Heart left ventricle (tissue), 16 donors: ENCODE measurements around the gene KCNMA1. TPM values are rescaled to one million over a fixed set of nuclear protein-coding genes. Genes with fewer than 3 reads are reported as not detected.

Experiments
- ATAC-seq, 4 donors: fragments of 200-7000 bp; cut with Tn5 transposase; one replicate each; pipeline ENCODE4 v1.9.1; 2020 to 2022; ENCODE audit warnings: moderate library complexity in 4 of 4, mild to moderate bottlenecking in 3 of 4, moderate number of reproducible peaks in 1 of 4
- DNase-seq, 5 donors: peaks; one replicate each; pipeline ENCODE4 v3.0.0-alpha.2; 2020
- H3K27ac ChIP-seq, 12 donors: fragments of 200-600 bp; sonication (generic) in 4 of 12; one replicate each; pipeline versions ENCODE4 v1.5.0 to v1.8.0; 2016 to 2022; ENCODE audit warnings: mild to moderate bottlenecking in 2 of 12
- H3K27me3 ChIP-seq, 9 donors: fragments of 200-600 bp; sonication (generic) in 2 of 9; one replicate each; pipeline versions ENCODE4 v1.5.1 to v1.8.0; 2016 to 2022; ENCODE audit warnings: mild to moderate bottlenecking in 3 of 9
- H3K36me3 ChIP-seq, 9 donors: fragments of 200-600 bp; sonication (generic) in 2 of 9; one replicate each; pipeline versions ENCODE4 v1.5.0 to v1.8.0; 2018 to 2022; ENCODE audit warnings: mild to moderate bottlenecking in 2 of 9
- H3K4me1 ChIP-seq, 12 donors: fragments of 200-600 bp; sonication (generic) in 4 of 12; one replicate each; pipeline versions ENCODE4 v1.5.0 to v1.8.0; 2016 to 2022; ENCODE audit warnings: mild to moderate bottlenecking in 3 of 12
- H3K4me3 ChIP-seq, 12 donors: fragments of 200-600 bp; sonication (generic) in 4 of 12; one replicate each; pipeline versions ENCODE4 v1.5.0 to v1.8.0; 2017 to 2022; ENCODE audit warnings: mild to moderate bottlenecking in 9 of 12, moderate library complexity in 4 of 12
- H3K9me3 ChIP-seq, 12 donors: fragments of 200-600 bp; sonication (generic) in 4 of 12; one replicate each; pipeline versions ENCODE4 v1.5.0 to v1.8.0; 2016 to 2022; ENCODE audit warnings: mild to moderate bottlenecking in 1 of 12
- POLR2A ChIP-seq, 2 donors: fragments of 450-650 bp; IDR thresholded peaks; one replicate each; pipeline ENCODE4 v1.6.1; 2017; ENCODE audit warnings: antibody characterized with exemption in 2 of 2, mild to moderate bottlenecking in 2 of 2, moderate library complexity in 2 of 2
- WGBS, 4 donors: extraction: QIAGEN DNeasy Blood & Tissue Kit in 2 of 4; methylation state at CpG; one replicate each; pipeline versions ENCODE4 v1.1.5 to v1.1.7; 2013 to 2018; 5-methylcytosine and 5-hydroxymethylcytosine counted together
- intact Hi-C, 10 donors: fragments of 100-400 bp; cut with DNase I; formaldehyde crosslinking; loops; one replicate each; pipeline versions ENCODE4 v1.11.1 to v1.14.2; 2022
- polyA plus RNA-seq, 2 donors: library from polyadenylated mRNA; stranded (reverse); fragments of 200-250 nt; gene quantifications; one replicate each; pipeline ENCODE4 v1.2.3, GENCODE V29; 2013
- total RNA-seq, 9 donors: library from RNA; depleted of rRNA in 2 of 9; stranded (reverse); fragments of >200 nt in 2 of 9; fragmentation: NEBNext Ultra II Directional in 3 of 9; extraction: Animal tissue kit (Norgen Biotek cat#: 25700) in 3 of 9; gene quantifications; one replicate each; pipeline versions ENCODE4 v1.1.0 to v1.2.4, GENCODE V29; 2016 to 2023
- TF ChIP-seq, protein P1 (sequence below), 12 donors: fragments of 200-600 bp; sonication (generic) in 4 of 12; IDR thresholded peaks; one replicate each; pipeline versions ENCODE4 v1.5.0 to v1.8.0; 2018 to 2022; ENCODE audit warnings: antibody characterized with exemption in 12 of 12, mild to moderate bottlenecking in 5 of 12
- donor health status: ischemic (EF 13 %, LVEDD 7.1; RV severe dilation, severe dysfunction).
- donor health status: healthy with polysubstance abuse.
- donor health status: DM: no; HTN: yes; CAD: no.
- donor health status: DM: no; HTN: no; CAD: no.
- donor health status: ischemic (EF 25% LVEDD 6.9; RV normal size, moderate dysfunction).
- donor health status: ischemic (EF 25% LVEDD 5.7; RV mildly dilated, moderate dysfunction).
- donor health status: healthy.
- donor health status: DM: yes; HTN: yes; CAD: no.
- donor health status: ischemic (EF 35%, LVEDD 5.7; RV mildly dilated, moderate dysfunction).
- donor health status: nonischemic (EF 11% LVEDD 7.7; RV severe dilation, severe dysfunction).
- donor health status: DM: yes; HTN: yes; CAD: no.
- donor health status: PGD.
- donor health status: ischemic (EF 29% LVEDD 5.4; RV normal size, mild dysfunction).
- donor health status: nonischemic (EF 23%, LVEDD 6.1; RV moderate dilation, normal function).

Gene KCNMA1
- total and polyA plus RNA-seq, 11 donors = 0.39 to 8.7 (median 1.7) TPM

DNA sequence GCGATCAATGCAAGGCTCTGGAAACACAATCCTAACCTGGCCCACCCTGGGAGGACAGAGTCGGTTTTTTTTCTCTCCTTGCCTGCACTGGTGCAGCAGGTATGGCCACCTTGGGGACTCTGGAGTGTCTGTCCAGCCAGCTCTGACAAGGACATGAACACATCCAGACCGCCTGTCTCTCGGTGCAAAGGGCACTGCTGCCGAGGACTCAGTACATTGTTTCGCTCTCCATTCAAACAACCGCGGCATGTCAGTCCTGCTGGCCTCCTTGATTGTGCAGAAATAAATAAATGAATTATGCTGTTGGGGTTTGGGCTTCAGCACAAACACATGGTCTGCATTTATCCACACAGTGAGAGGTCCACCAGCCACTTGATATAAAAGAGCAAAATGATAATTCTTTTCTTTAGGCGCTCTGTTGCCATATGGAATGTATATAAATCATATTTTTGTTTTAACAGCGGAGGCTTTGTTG lies 565.2 kb downstream of the KCNMA1 start:
- intact Hi-C loops = no loop called here
- Histone ChIP-seq H3K27me3 (no peaks in the 10 kb centered on the region), H3K27ac (peak overlapping the region in 1 of 12 donors; percentile 56), H3K9me3 (no peaks in the 10 kb centered on the region), H3K4me1 (peaks cover 0 to 14% (median 0%) of the 10 kb centered on the region in 12 donors), H3K4me3 (no peak overlapping the region), H3K36me3 (no peaks in the 10 kb centered on the region)
- ATAC-seq (no peak), DNase-seq (no peak)
- TF ChIP-seq, protein P1, sequence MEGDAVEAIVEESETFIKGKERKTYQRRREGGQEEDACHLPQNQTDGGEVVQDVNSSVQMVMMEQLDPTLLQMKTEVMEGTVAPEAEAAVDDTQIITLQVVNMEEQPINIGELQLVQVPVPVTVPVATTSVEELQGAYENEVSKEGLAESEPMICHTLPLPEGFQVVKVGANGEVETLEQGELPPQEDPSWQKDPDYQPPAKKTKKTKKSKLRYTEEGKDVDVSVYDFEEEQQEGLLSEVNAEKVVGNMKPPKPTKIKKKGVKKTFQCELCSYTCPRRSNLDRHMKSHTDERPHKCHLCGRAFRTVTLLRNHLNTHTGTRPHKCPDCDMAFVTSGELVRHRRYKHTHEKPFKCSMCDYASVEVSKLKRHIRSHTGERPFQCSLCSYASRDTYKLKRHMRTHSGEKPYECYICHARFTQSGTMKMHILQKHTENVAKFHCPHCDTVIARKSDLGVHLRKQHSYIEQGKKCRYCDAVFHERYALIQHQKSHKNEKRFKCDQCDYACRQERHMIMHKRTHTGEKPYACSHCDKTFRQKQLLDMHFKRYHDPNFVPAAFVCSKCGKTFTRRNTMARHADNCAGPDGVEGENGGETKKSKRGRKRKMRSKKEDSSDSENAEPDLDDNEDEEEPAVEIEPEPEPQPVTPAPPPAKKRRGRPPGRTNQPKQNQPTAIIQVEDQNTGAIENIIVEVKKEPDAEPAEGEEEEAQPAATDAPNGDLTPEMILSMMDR (IDR thresholded peaks at IDR 0.05) = no peak
- no peak for TF ChIP-seq POLR2A (IDR thresholded peaks at IDR 0.05)
- 86 to 90% (median 88%) methylated on average over 10 of the region's 10 CpGs for WGBS, 4 donors

DNA sequence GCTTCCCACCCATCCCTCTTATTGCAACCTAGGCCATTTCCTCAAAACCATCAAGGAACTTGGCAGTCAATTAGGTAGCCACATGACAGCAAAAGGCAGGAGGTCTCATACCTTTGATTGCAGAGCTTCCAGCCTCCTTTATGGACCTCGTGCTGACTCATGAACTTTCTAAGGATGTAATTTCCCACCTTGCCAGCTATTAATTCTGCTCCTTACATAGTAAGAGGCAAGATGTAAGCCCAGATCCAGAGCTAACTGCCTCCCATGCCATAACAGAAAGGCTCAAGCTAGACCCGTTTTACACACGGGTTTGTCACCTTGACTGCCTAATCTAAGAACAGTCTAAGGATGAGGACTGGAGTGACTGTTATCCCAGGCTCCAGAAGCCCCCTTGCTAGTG lies 565.7 kb downstream of the KCNMA1 start:
- H3K4me1 ChIP-seq = peaks cover 0 to 14% (median 0%) of the 10 kb centered on the region in 12 donors
- intact Hi-C loops = no loop called here
- no peak for ATAC-seq
- no peaks in the 10 kb centered on the region for H3K27me3 ChIP-seq
- no peak overlapping the region for H3K4me3 ChIP-seq
- DNase-seq = no peak
- no peaks in the 10 kb centered on the region for H3K9me3 ChIP-seq
- WGBS, 4 donors = 42 to 89% (median 64%) methylated on average over 3 of the region's 3 CpGs
- TF ChIP-seq, protein P1 (IDR thresholded peaks at IDR 0.05) = no peak
- no peak for TF ChIP-seq POLR2A (IDR thresholded peaks at IDR 0.05)
- no peaks in the 10 kb centered on the region for H3K36me3 ChIP-seq
- H3K27ac ChIP-seq = peak overlapping the region in 3 of 12 donors; percentile 14 to 31 (median 25)

DNA sequence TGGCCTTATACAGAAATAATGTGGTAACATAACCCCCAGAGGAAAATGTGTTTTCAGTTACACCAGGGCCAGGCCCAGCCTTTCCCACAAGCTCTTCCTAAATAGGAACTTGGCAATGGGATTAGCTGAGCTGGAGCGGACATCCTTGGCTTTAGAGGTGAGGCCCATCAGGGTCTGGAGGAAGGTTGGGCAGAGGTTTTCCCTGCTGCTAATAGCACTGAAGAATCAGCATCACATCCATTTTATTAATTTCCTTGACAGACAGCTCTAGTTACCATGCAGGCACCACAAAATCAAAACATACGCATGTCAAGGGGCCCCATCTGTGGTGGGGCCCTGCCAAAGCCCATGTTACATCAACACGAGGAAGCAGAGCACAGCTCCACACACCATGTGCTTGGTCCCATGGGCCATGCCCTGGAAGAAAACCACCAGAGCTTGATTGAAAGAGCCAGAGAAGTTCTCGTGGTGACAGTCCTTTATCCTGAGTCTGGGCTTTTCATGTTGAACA lies 566.6 kb downstream of the KCNMA1 start:
- no peak overlapping the region for H3K4me3 ChIP-seq
- H3K4me1 ChIP-seq = peaks cover 0 to 14% (median 0%) of the 10 kb centered on the region in 12 donors
- ATAC-seq (peak; percentile 12 to 82 (median 66)), DNase-seq (peak in 4 of 5 donors; percentile 34 to 82 (median 52))
- no peaks in the 10 kb centered on the region for H3K36me3 ChIP-seq
- intact Hi-C loops = no loop called here
- no peaks in the 10 kb centered on the region for H3K27me3 ChIP-seq
- TF ChIP-seq, protein P1 (IDR thresholded peaks at IDR 0.05) = no peak
- no peak for TF ChIP-seq POLR2A (IDR thresholded peaks at IDR 0.05)
- peak overlapping the region in 6 of 12 donors; percentile 14 to 40 (median 28) for H3K27ac ChIP-seq
- H3K9me3 ChIP-seq = no peaks in the 10 kb centered on the region
- 71 to 80% (median 75%) methylated on average over 4 of the region's 4 CpGs for WGBS, 4 donors

DNA sequence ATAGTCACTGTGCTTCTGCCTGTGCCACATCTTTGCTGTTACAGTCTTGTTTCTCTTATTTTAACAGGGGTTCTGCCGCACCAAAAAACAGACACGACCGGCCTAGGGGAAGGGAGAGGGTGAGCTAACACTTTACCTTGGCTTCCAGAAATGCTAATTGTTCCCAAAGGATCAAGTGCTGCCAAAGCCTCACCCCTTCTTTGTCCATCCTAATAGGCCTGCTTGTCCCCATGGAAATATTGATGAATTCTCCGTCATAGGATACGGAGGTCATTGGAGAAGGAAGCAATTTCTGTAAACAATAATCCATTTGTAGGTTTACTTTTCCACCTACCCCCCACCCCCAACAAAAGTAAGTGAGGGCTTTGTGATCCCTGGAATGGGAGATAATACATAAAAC lies 567.3 kb downstream of the KCNMA1 start:
- H3K27ac ChIP-seq = peak overlapping the region in 3 of 12 donors; percentile 14 to 40 (median 25)
- no peak for ATAC-seq
- TF ChIP-seq, protein P1 (IDR thresholded peaks at IDR 0.05) = no peak
- TF ChIP-seq POLR2A (IDR thresholded peaks at IDR 0.05) = no peak

More for the DNA sequence above, 567.3 kb downstream of the KCNMA1 start:
- no peaks in the 10 kb centered on the region for H3K9me3 ChIP-seq
- H3K36me3 ChIP-seq = no peaks in the 10 kb centered on the region
- no peak for DNase-seq
- intact Hi-C loops = no loop called here
- H3K4me3 ChIP-seq = no peak overlapping the region
- no peaks in the 10 kb centered on the region for H3K27me3 ChIP-seq
- 71 to 93% (median 90%) methylated on average over 5 of the region's 5 CpGs for WGBS, 4 donors
- H3K4me1 ChIP-seq = peaks cover 0 to 14% (median 0%) of the 10 kb centered on the region in 12 donors
